ENCODE measurements around the gene ATF3. TPM values are rescaled to one million over a fixed set of nuclear protein-coding genes. Genes with fewer than 3 reads are reported as not detected.
A peak's percentile ranks its signal among the peaks of the same experiment; 100 is the strongest.

The ATF3 gene
- total RNA-seq, 2 experiments from 2014 or later, result 10.4 to 12.7 TPM

- no peaks in the 10 kb centered on the region for H3K27me3 Mint-ChIP-seq
- Histone ChIP-seq H3K36me3 (ENCODE audit: insufficient read depth, low read length) (no peaks in the 10 kb centered on the region), H3K4me3 (ENCODE audit: low read length) (no peak overlapping the region), H3K4me1 (ENCODE audit: insufficient read depth, low read length) (peaks cover 34% of the 10 kb centered on the region), H3K9me3 (ENCODE audit: control insufficient read depth in 1 of 2, insufficient read depth in 1 of 2, low read length in 2 of 2) (no peaks in the 10 kb centered on the region), H3K27me3 (ENCODE audit: control insufficient read depth in 1 of 2, insufficient read depth in 2 of 2, low read length in 2 of 2) (no peaks in the 10 kb centered on the region), H3K27ac (ENCODE audit: low read depth in 1 of 2, low read length in 2 of 2) (no peak overlapping the region)
- DNase-seq (no peak), ATAC-seq (ENCODE audit: poor library complexity) (no peak)
- intact Hi-C loops (cut with DNase I, micrococcal nuclease), result no loop called here
- no peaks in the 10 kb centered on the region for H3K9me3 Mint-ChIP-seq
- H3K36me3 Mint-ChIP-seq (ENCODE audit: low read depth), result no peaks in the 10 kb centered on the region
- H3K4me1 Mint-ChIP-seq (ENCODE audit: low read depth), result peaks cover 23% of the 10 kb centered on the region
- no peak for TF ChIP-seq CTCF (IDR thresholded peaks at IDR 0.05)
- no peak overlapping the region for H3K4me3 Mint-ChIP-seq
- H3K27ac Mint-ChIP-seq, result no peak overlapping the region
- CTCF ChIA-PET, result no interaction called here
- POLR2A ChIA-PET, result no interaction called here
Observed at GRCh38 chr1:212634252-212634651, 25.7 kb downstream of the ATF3 start.

- no peak overlapping the region for H3K4me3 Mint-ChIP-seq
- H3K27ac Mint-ChIP-seq, result peak overlapping the region; percentile 81
- DNase-seq (peak in 3 of 14 experiments; percentile 34 to 55 (median 49)), ATAC-seq (ENCODE audit: poor library complexity) (no peak)
- Histone ChIP-seq H3K27ac (ENCODE audit: low read depth in 1 of 2, low read length in 2 of 2) (no peak overlapping the region), H3K36me3 (ENCODE audit: insufficient read depth, low read length) (no peaks in the 10 kb centered on the region), H3K27me3 (ENCODE audit: control insufficient read depth in 1 of 2, insufficient read depth in 2 of 2, low read length in 2 of 2) (no peaks in the 10 kb centered on the region), H3K4me1 (ENCODE audit: insufficient read depth, low read length) (peaks cover 29% of the 10 kb centered on the region), H3K4me3 (ENCODE audit: low read length) (no peak overlapping the region), H3K9me3 (ENCODE audit: control insufficient read depth in 1 of 2, insufficient read depth in 1 of 2, low read length in 2 of 2) (peaks cover 0 to 1% of the 10 kb centered on the region in 2 experiments)
- H3K9me3 Mint-ChIP-seq, result no peaks in the 10 kb centered on the region
- TF ChIP-seq CTCF (IDR thresholded peaks at IDR 0.05), result no peak
- H3K27me3 Mint-ChIP-seq, result no peaks in the 10 kb centered on the region
- intact Hi-C loops (cut with DNase I, micrococcal nuclease), result no loop called here
- POLR2A ChIA-PET, result no interaction called here
- CTCF ChIA-PET, result no interaction called here
- H3K4me1 Mint-ChIP-seq (ENCODE audit: low read depth), result peaks cover 23% of the 10 kb centered on the region
- H3K36me3 Mint-ChIP-seq (ENCODE audit: low read depth), result no peaks in the 10 kb centered on the region
Observed at GRCh38 chr1:212635141-212635631, 26.6 kb downstream of the ATF3 start.

- H3K27ac ChIP-seq (ENCODE audit: low read depth in 1 of 2, low read length in 2 of 2), result no peak overlapping the region
- intact Hi-C loops (cut with DNase I, micrococcal nuclease), result no loop called here
- CTCF ChIA-PET, result no interaction called here
- peaks cover 5% of the 10 kb centered on the region for H3K27me3 Mint-ChIP-seq
- no peak for TF ChIP-seq CTCF (IDR thresholded peaks at IDR 0.05)
- no peak overlapping the region for H3K27ac Mint-ChIP-seq
- peaks cover 23% of the 10 kb centered on the region for H3K4me1 Mint-ChIP-seq (ENCODE audit: low read depth)
- ATAC-seq (ENCODE audit: poor library complexity) (no peak), DNase-seq (no peak)
- H3K36me3 ChIP-seq (ENCODE audit: insufficient read depth, low read length), result no peaks in the 10 kb centered on the region
- POLR2A ChIA-PET, result no interaction called here
- no peak overlapping the region for H3K4me3 ChIP-seq (ENCODE audit: low read length)
- H3K27me3 ChIP-seq (ENCODE audit: control insufficient read depth in 1 of 2, insufficient read depth in 2 of 2, low read length in 2 of 2), result no peaks in the 10 kb centered on the region
- H3K36me3 Mint-ChIP-seq (ENCODE audit: low read depth), result no peaks in the 10 kb centered on the region
- H3K4me3 Mint-ChIP-seq, result no peak overlapping the region
- H3K9me3 Mint-ChIP-seq, result no peaks in the 10 kb centered on the region
- peaks cover 25% of the 10 kb centered on the region for H3K4me1 ChIP-seq (ENCODE audit: insufficient read depth, low read length)
- peaks cover 0 to 7% of the 10 kb centered on the region in 2 experiments for H3K9me3 ChIP-seq (ENCODE audit: control insufficient read depth in 1 of 2, insufficient read depth in 1 of 2, low read length in 2 of 2)
Observed at GRCh38 chr1:212637902-212638301, 29.3 kb downstream of the ATF3 start.

Data from CD4-positive, alpha-beta T cell (primary cell).